SK-MEL-5 (cell line): ENCODE data around the gene PIEZO2. TPM values are rescaled to one million over a fixed set of nuclear protein-coding genes. Genes with fewer than 3 reads are reported as not detected.

ENCODE experiments used
- DNase-seq: peaks from one replicate; pipeline ENCODE4 v3.0.0-alpha.2; 2016; ENCODE audit warnings: low read depth, low spot score
- in situ Hi-C: cut with HindIII; loops from 2 replicates; pipeline ENCODE4 v1.10.0; 2016; ENCODE audit warnings: low sequenced_read_pairs, high pct_unique_total_duplicates, low pct_unique_long_range_greater_than_20kb
- total RNA-seq: library from RNA; depleted of rRNA; stranded (reverse); fragments of >200 nt; shearing (Covaris generic); gene quantifications from 2 replicates; pipeline ENCODE4 v1.2.3, GENCODE V29; 2014

PIEZO2 gene
- total RNA-seq, 1 experiment from 2014 or later, result 0.61 TPM

- in situ Hi-C loops, result no loop called here
- DNase-seq, result no peak
These were observed 403.4 kb downstream of the PIEZO2 start for GRCh38 chr18:10745971-10746370.

GRCh38 chr18:10745219-10745618, 404.1 kb downstream of the PIEZO2 start:
- DNase-seq, result no peak
- in situ Hi-C loops, result no loop called here

GRCh38 chr18:10743766-10744165, 405.6 kb downstream of the PIEZO2 start:
- DNase-seq, result no peak
- in situ Hi-C loops, result no loop called here

GRCh38 chr18:10739152-10739551, 410.2 kb downstream of the PIEZO2 start:
- in situ Hi-C loops, result no loop called here
- no peak for DNase-seq

- DNase-seq, result no peak
These were observed 412.4 kb downstream of the PIEZO2 start for GRCh38 chr18:10736984-10737383.

GRCh38 chr18:10732990-10733389, 416.4 kb downstream of the PIEZO2 start:
- in situ Hi-C loops, result no loop called here
- DNase-seq, result no peak

More at GRCh38 chr18:10736984-10737383, 412.4 kb downstream of the PIEZO2 start:
- in situ Hi-C loops, result no loop called here

- in situ Hi-C loops, result no loop called here
- no peak for DNase-seq
These were observed 421.9 kb downstream of the PIEZO2 start for GRCh38 chr18:10727477-10727876.

- in situ Hi-C loops, result no loop called here
- DNase-seq, result no peak
These were observed 422.9 kb downstream of the PIEZO2 start for GRCh38 chr18:10726198-10727068.

- no peak for DNase-seq
- in situ Hi-C loops, result no loop called here
These were observed 424.7 kb downstream of the PIEZO2 start for GRCh38 chr18:10724666-10725065.

- no peak for DNase-seq
- in situ Hi-C loops, result no loop called here
These were observed 425.9 kb downstream of the PIEZO2 start for GRCh38 chr18:10723496-10723895.

- no peak for DNase-seq
- in situ Hi-C loops, result no loop called here
These were observed 430.6 kb downstream of the PIEZO2 start for GRCh38 chr18:10718809-10719208.

GRCh38 chr18:10715791-10716190, 433.6 kb downstream of the PIEZO2 start:
- in situ Hi-C loops, result no loop called here
- DNase-seq, result peak; percentile 11

- in situ Hi-C loops, result no loop called here
- DNase-seq, result no peak
These were observed 436.0 kb downstream of the PIEZO2 start for GRCh38 chr18:10713409-10713808.

GRCh38 chr18:10707294-10707693, 442.1 kb downstream of the PIEZO2 start:
- no peak for DNase-seq
- in situ Hi-C loops, result no loop called here

- in situ Hi-C loops, result no loop called here
- DNase-seq, result no peak
These were observed 443.6 kb downstream of the PIEZO2 start for GRCh38 chr18:10705786-10706185.

- DNase-seq, result no peak
- in situ Hi-C loops, result no loop called here
These were observed 444.1 kb downstream of the PIEZO2 start for GRCh38 chr18:10705291-10705690.

GRCh38 chr18:10702206-10702605, 447.2 kb downstream of the PIEZO2 start:
- in situ Hi-C loops, result no loop called here

GRCh38 chr18:10690366-10690765, 459.0 kb downstream of the PIEZO2 start:
- in situ Hi-C loops, result no loop called here
- no peak for DNase-seq

More at GRCh38 chr18:10702206-10702605, 447.2 kb downstream of the PIEZO2 start:
- DNase-seq, result no peak

- no peak for DNase-seq
- in situ Hi-C loops, result no loop called here
These were observed 459.4 kb downstream of the PIEZO2 start for GRCh38 chr18:10690035-10690329.
